ENCODE results near the gene CLASP1.
"Not testable (repeated sequence)": the region's sequence is repeated elsewhere in the genome, so short reads cannot be mapped to it uniquely, and the experiment has no call there.

CLASP1 gene

GRCh38 chr2:121298476-121298875 is 350.8 kb downstream of the CLASP1 start:
- no peak for DNase-seq

- not testable (repeated sequence) for DNase-seq
Measured at GRCh38 chr2:121297866-121298265, 351.4 kb downstream of the CLASP1 start.

- peak; percentile 51 for DNase-seq
Measured at GRCh38 chr2:121297217-121297830, 351.9 kb downstream of the CLASP1 start.

GRCh38 chr2:121295911-121296650 is 353.2 kb downstream of the CLASP1 start:
- no peak for DNase-seq

GRCh38 chr2:121294881-121295840 is 354.1 kb downstream of the CLASP1 start:
- DNase-seq: no peak

DNA sequence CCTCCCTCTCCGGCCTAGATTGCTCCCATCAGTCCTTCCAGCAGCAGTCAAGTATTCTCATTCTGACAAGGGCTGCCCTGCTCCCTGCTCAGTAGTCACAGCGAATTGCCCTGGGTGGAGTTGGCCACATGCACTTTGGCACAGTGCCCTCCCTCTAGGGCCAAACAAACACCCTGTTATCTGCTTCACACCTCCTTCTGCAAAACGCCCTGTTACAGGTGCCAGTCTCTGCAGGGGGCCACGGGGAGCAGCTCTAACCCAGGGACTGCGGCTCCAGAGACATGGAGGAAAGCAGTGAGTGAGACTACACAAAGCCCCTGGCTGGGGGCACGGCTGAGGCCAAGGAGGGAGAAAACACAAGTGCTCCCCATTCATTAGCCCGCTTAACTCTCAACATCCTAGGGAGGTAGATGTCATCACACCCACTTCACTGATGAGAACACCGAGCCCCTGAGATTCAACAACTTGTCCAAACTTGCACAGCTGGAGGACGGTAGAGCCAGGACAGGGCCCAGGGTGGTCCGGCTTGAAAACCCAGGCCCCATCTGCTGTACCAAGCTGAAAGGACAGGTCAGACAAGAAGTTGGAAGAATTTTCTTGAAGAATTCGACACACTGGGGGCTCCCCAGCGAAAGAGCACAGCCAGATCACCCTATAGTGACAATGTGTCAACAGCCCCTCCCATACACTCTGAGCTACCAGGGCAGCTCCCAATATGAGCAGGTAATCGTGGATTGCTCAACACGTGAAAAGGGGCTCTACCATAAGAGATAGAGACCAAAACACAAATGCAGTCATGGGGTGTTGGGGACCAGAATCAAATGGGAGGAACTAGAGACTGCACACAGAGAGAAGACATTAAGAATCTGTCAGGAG is 355.6 kb downstream of the CLASP1 start:
- DNase-seq: no peak

- no peak for DNase-seq
Measured at GRCh38 chr2:121291251-121291580, 358.0 kb downstream of the CLASP1 start.

- no peak for DNase-seq
Measured at GRCh38 chr2:121289271-121289670, 360.0 kb downstream of the CLASP1 start.

- no peak for DNase-seq
Measured at GRCh38 chr2:121288454-121289231, 360.6 kb downstream of the CLASP1 start.

DNA sequence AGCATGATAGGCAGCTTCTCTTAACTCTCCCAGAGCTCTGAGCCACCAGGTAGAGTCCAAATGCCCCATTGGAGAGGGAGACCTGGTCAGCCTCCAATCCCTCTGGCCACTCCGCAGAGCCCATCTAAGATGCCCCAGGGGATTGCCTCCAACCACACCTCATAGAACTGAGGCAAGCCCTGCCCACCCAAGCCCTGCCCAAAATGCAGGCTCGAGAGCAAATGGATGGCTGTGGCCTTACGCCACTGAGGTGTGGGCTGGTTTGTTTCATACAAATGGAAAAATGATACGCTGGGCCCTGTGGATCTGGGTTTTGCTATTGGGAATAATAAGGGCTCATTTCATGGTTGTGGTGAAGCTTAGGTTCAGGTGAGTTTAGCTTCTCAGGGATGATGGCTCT is 361.3 kb downstream of the CLASP1 start:
- no peak for DNase-seq

Measured in 8988T (cell line).